ENCODE results near the gene P3H1.

Gene P3H1

GRCh38 chr1:42746436-42747105 lies 20.3 kb downstream of the P3H1 start:
- in situ Hi-C loops (cut with HindIII; ENCODE audit: low sequenced_read_pairs), result no loop called here

GRCh38 chr1:42745851-42746250 lies 21.0 kb downstream of the P3H1 start:
- in situ Hi-C loops (cut with HindIII; ENCODE audit: low sequenced_read_pairs), result no loop called here

- in situ Hi-C loops (cut with HindIII; ENCODE audit: low sequenced_read_pairs), result no loop called here
These were observed 22.7 kb downstream of the P3H1 start for GRCh38 chr1:42744148-42744413.

- in situ Hi-C loops (cut with HindIII; ENCODE audit: low sequenced_read_pairs), result no loop called here
These were observed 23.3 kb downstream of the P3H1 start for GRCh38 chr1:42743317-42744147.

GRCh38 chr1:42742617-42743316 lies 24.1 kb downstream of the P3H1 start:
- in situ Hi-C loops (cut with HindIII; ENCODE audit: low sequenced_read_pairs), result no loop called here

- in situ Hi-C loops (cut with HindIII; ENCODE audit: low sequenced_read_pairs), result no loop called here
These were observed 24.7 kb downstream of the P3H1 start for GRCh38 chr1:42742141-42742540.

GRCh38 chr1:42741706-42742105 lies 25.1 kb downstream of the P3H1 start:
- in situ Hi-C loops (cut with HindIII; ENCODE audit: low sequenced_read_pairs), result no loop called here

- in situ Hi-C loops (cut with HindIII; ENCODE audit: low sequenced_read_pairs), result no loop called here
These were observed 25.8 kb downstream of the P3H1 start for GRCh38 chr1:42740851-42741580.

- in situ Hi-C loops (cut with HindIII; ENCODE audit: low sequenced_read_pairs), result no loop called here
These were observed 26.8 kb downstream of the P3H1 start, which contains the start of gene CLDN19 for GRCh38 chr1:42739753-42740700. Gene CLDN19, minus strand, starts transcription at chr1:42740236. Its CDS starts 173 bp downstream, at chr1:42740063.

- in situ Hi-C loops (cut with HindIII; ENCODE audit: low sequenced_read_pairs), result no loop called here
These were observed 28.1 kb downstream of the P3H1 start for GRCh38 chr1:42738678-42739226.

GRCh38 chr1:42737986-42738677 lies 28.7 kb downstream of the P3H1 start:
- in situ Hi-C loops (cut with HindIII; ENCODE audit: low sequenced_read_pairs), result no loop called here

GRCh38 chr1:42737257-42737656 lies 29.6 kb downstream of the P3H1 start:
- in situ Hi-C loops (cut with HindIII; ENCODE audit: low sequenced_read_pairs), result no loop called here

- in situ Hi-C loops (cut with HindIII; ENCODE audit: low sequenced_read_pairs), result no loop called here
These were observed 30.1 kb downstream of the P3H1 start for GRCh38 chr1:42736571-42737200.

- in situ Hi-C loops (cut with HindIII; ENCODE audit: low sequenced_read_pairs), result no loop called here
These were observed 30.7 kb downstream of the P3H1 start for GRCh38 chr1:42736152-42736551.

- in situ Hi-C loops (cut with HindIII; ENCODE audit: low sequenced_read_pairs), result no loop called here
These were observed 31.2 kb downstream of the P3H1 start for GRCh38 chr1:42735477-42736105.

GRCh38 chr1:42735056-42735455 lies 31.8 kb downstream of the P3H1 start:
- in situ Hi-C loops (cut with HindIII; ENCODE audit: low sequenced_read_pairs), result no loop called here

- in situ Hi-C loops (cut with HindIII; ENCODE audit: low sequenced_read_pairs), result no loop called here
These were observed 32.4 kb downstream of the P3H1 start for GRCh38 chr1:42734201-42735035.
